Measurements from ENCODE around the gene EVPL.

DNA sequence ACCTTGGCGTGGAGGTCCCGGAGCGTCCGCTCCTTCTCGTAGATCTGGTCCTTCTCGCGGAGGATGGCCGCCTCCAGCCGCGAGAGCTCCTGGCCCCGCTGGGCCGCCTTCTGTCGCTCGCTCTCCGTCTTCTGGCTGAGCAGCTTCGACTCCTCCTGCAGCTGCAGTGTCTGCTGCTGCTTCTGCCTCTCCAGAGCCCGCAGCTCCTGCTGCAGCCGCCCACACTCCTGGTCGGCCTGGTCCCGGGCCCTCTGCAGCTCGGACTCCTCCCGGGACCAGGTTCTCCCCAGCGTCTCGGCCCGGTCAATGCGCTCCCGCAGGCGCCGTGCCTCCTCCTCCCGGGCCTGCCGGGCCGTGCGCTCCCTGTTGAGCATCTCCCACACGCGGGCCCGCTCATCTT is 18.9 kb downstream of the EVPL start:
- TF ChIP-seq, protein P1, sequence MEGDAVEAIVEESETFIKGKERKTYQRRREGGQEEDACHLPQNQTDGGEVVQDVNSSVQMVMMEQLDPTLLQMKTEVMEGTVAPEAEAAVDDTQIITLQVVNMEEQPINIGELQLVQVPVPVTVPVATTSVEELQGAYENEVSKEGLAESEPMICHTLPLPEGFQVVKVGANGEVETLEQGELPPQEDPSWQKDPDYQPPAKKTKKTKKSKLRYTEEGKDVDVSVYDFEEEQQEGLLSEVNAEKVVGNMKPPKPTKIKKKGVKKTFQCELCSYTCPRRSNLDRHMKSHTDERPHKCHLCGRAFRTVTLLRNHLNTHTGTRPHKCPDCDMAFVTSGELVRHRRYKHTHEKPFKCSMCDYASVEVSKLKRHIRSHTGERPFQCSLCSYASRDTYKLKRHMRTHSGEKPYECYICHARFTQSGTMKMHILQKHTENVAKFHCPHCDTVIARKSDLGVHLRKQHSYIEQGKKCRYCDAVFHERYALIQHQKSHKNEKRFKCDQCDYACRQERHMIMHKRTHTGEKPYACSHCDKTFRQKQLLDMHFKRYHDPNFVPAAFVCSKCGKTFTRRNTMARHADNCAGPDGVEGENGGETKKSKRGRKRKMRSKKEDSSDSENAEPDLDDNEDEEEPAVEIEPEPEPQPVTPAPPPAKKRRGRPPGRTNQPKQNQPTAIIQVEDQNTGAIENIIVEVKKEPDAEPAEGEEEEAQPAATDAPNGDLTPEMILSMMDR (IDR thresholded peaks at IDR 0.05) = no peak
- TF ChIP-seq POLR2A (IDR thresholded peaks at IDR 0.05) = no peak
- no peak for TF ChIP-seq EP300 (IDR thresholded peaks at IDR 0.05)

All from sigmoid colon (tissue), 4 donors.